SK-N-SH (cell line): ENCODE data around the gene GOLT1A.

Source experiments
- FOSL2 ChIP-seq: IDR thresholded peaks from 2 replicates; pipeline ENCODE4 v1.4.0; 2012; ENCODE audit warnings: low read depth, mild to moderate bottlenecking, moderate library complexity, borderline replicate concordance
- GATA2 ChIP-seq: sonication (generic); formaldehyde crosslinking; IDR thresholded peaks from 2 replicates; pipeline ENCODE4 v1.5.0; 2020; ENCODE audit warnings: mild to moderate bottlenecking, missing genetic modification reagents
- POLR2AphosphoS5 ChIP-seq: IDR thresholded peaks from 2 replicates; pipeline ENCODE4 v1.6.1; 2012; ENCODE audit warnings: low read depth, low read length
- RAD21 ChIP-seq: IDR thresholded peaks from 2 replicates; pipeline ENCODE4 v1.6.1; 2012; ENCODE audit warnings: mild to moderate bottlenecking, low read length
- SMC3 ChIP-seq: IDR thresholded peaks from 2 replicates; pipeline ENCODE4 v1.6.1; 2012; ENCODE audit warnings: low read depth, low read length, improper control_type of control experiment
- TF ChIP-seq, protein P1 (sequence below): fragments of 200-600 bp; sonication (generic); IDR thresholded peaks from 2 replicates; pipeline ENCODE4 v1.6.1; 2017; ENCODE audit warnings: antibody characterized with exemption, mild to moderate bottlenecking, moderate library complexity
- TF ChIP-seq, protein P2 (sequence below): IDR thresholded peaks from 2 replicates; pipeline ENCODE4 v1.6.1; 2012; ENCODE audit warnings: mild to moderate bottlenecking, low read depth, low read length, moderate library complexity

DNA sequence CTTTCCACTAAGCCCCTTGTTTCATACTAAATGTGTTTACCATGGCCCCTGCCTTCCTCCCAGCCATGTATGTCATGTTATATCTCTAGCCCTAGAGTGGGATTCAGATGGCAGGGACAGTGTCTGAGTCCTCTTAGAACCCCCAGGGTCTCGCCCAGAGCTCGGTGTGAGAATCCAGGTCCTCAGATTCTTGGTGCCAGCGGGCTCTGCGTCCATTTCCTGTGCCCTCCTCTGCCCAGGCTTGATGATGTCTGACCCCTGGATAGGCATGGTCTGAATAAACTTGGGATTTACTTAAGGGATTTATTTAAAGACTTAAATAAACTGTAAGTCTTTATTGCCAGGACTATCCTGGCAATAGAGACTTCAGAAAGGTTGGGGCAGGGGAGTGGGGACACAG lies 11.3 kb downstream of the GOLT1A start:
- TF ChIP-seq RAD21 (no peak), POLR2AphosphoS5 (no peak), FOSL2 (no peak), GATA2 (CRISPR knock-in tag) (no peak), SMC3 (no peak)
- TF ChIP-seq, protein P1, sequence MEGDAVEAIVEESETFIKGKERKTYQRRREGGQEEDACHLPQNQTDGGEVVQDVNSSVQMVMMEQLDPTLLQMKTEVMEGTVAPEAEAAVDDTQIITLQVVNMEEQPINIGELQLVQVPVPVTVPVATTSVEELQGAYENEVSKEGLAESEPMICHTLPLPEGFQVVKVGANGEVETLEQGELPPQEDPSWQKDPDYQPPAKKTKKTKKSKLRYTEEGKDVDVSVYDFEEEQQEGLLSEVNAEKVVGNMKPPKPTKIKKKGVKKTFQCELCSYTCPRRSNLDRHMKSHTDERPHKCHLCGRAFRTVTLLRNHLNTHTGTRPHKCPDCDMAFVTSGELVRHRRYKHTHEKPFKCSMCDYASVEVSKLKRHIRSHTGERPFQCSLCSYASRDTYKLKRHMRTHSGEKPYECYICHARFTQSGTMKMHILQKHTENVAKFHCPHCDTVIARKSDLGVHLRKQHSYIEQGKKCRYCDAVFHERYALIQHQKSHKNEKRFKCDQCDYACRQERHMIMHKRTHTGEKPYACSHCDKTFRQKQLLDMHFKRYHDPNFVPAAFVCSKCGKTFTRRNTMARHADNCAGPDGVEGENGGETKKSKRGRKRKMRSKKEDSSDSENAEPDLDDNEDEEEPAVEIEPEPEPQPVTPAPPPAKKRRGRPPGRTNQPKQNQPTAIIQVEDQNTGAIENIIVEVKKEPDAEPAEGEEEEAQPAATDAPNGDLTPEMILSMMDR, result no peak
- TF ChIP-seq, protein P2, sequence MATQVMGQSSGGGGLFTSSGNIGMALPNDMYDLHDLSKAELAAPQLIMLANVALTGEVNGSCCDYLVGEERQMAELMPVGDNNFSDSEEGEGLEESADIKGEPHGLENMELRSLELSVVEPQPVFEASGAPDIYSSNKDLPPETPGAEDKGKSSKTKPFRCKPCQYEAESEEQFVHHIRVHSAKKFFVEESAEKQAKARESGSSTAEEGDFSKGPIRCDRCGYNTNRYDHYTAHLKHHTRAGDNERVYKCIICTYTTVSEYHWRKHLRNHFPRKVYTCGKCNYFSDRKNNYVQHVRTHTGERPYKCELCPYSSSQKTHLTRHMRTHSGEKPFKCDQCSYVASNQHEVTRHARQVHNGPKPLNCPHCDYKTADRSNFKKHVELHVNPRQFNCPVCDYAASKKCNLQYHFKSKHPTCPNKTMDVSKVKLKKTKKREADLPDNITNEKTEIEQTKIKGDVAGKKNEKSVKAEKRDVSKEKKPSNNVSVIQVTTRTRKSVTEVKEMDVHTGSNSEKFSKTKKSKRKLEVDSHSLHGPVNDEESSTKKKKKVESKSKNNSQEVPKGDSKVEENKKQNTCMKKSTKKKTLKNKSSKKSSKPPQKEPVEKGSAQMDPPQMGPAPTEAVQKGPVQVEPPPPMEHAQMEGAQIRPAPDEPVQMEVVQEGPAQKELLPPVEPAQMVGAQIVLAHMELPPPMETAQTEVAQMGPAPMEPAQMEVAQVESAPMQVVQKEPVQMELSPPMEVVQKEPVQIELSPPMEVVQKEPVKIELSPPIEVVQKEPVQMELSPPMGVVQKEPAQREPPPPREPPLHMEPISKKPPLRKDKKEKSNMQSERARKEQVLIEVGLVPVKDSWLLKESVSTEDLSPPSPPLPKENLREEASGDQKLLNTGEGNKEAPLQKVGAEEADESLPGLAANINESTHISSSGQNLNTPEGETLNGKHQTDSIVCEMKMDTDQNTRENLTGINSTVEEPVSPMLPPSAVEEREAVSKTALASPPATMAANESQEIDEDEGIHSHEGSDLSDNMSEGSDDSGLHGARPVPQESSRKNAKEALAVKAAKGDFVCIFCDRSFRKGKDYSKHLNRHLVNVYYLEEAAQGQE, result no peak
